Rectal smooth muscle tissue (tissue), 1 donor: ENCODE results near the gene CPN2.

ENCODE experiments used
- H3K27ac ChIP-seq: one replicate; pipeline ENCODE4 v1.7.0; 2013; ENCODE audit warnings: low read depth, low read length, inconsistent platforms
- H3K27me3 ChIP-seq: one replicate; pipeline ENCODE4 v1.7.0; 2013; ENCODE audit warnings: low read length; ENCODE audit not compliant: control insufficient read depth, insufficient read depth
- H3K36me3 ChIP-seq: one replicate; pipeline ENCODE4 v1.7.0; 2013; ENCODE audit warnings: low read length; ENCODE audit not compliant: control insufficient read depth, insufficient read depth
- H3K4me1 ChIP-seq: one replicate; pipeline ENCODE4 v1.7.0; 2013; ENCODE audit warnings: low read length; ENCODE audit not compliant: control insufficient read depth, insufficient read depth
- H3K4me3 ChIP-seq: one replicate; pipeline ENCODE4 v1.7.0; 2013; ENCODE audit warnings: low read length
- H3K9ac ChIP-seq: one replicate; pipeline ENCODE4 v1.7.0; 2013; ENCODE audit warnings: low read length

CPN2 gene

GRCh38 chr3:194387926-194388418 is 36.8 kb upstream of the CPN2 start:
- Histone ChIP-seq H3K27ac (no peak overlapping the region), H3K9ac (no peak overlapping the region), H3K4me1 (no peaks in the 10 kb centered on the region), H3K4me3 (no peak overlapping the region), H3K27me3 (no peaks in the 10 kb centered on the region), H3K36me3 (no peaks in the 10 kb centered on the region)

- H3K9ac ChIP-seq = no peak overlapping the region
- H3K27ac ChIP-seq = no peak overlapping the region
- H3K4me3 ChIP-seq = no peak overlapping the region
- H3K27me3 ChIP-seq = no peaks in the 10 kb centered on the region
- no peaks in the 10 kb centered on the region for H3K4me1 ChIP-seq
- no peaks in the 10 kb centered on the region for H3K36me3 ChIP-seq
Observed at GRCh38 chr3:194387276-194387675, 36.1 kb upstream of the CPN2 start.

DNA sequence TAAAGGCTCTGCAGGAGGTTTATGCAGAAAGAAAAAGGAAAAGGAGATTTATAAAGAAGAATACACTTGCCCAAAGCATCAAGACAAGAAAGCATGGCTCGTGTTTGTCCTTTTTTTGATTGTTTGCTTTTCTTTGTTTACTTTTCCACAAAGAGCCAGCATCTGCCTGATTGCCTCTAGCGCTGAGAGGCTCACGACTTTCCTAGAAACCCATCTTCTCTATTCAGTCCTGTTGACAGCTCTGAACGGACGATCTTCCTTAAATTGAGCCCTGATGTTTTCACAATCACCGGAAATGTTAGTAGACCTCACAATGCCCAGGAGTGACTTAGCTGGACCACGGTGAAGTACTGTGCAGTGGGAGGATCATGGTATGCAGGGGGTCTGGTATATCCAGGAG is 35.5 kb upstream of the CPN2 start:
- H3K27ac ChIP-seq = no peak overlapping the region
- no peaks in the 10 kb centered on the region for H3K36me3 ChIP-seq
- no peaks in the 10 kb centered on the region for H3K4me1 ChIP-seq
- H3K9ac ChIP-seq = no peak overlapping the region
- no peaks in the 10 kb centered on the region for H3K27me3 ChIP-seq
- no peak overlapping the region for H3K4me3 ChIP-seq

GRCh38 chr3:194386066-194386465 is 34.9 kb upstream of the CPN2 start:
- no peak overlapping the region for H3K27ac ChIP-seq
- H3K9ac ChIP-seq = no peak overlapping the region
- H3K36me3 ChIP-seq = no peaks in the 10 kb centered on the region
- H3K4me3 ChIP-seq = no peak overlapping the region
- H3K27me3 ChIP-seq = no peaks in the 10 kb centered on the region
- H3K4me1 ChIP-seq = no peaks in the 10 kb centered on the region

- Histone ChIP-seq H3K4me1 (no peaks in the 10 kb centered on the region), H3K36me3 (no peaks in the 10 kb centered on the region), H3K27me3 (no peaks in the 10 kb centered on the region), H3K4me3 (no peak overlapping the region), H3K27ac (no peak overlapping the region), H3K9ac (no peak overlapping the region)
Observed at GRCh38 chr3:194384569-194385001, 33.5 kb upstream of the CPN2 start.

- Histone ChIP-seq H3K36me3 (no peaks in the 10 kb centered on the region), H3K27ac (no peak overlapping the region), H3K27me3 (no peaks in the 10 kb centered on the region), H3K9ac (no peak overlapping the region), H3K4me3 (no peak overlapping the region), H3K4me1 (no peaks in the 10 kb centered on the region)
Observed at GRCh38 chr3:194384156-194384555, 33.0 kb upstream of the CPN2 start.

GRCh38 chr3:194383276-194383940 is 32.3 kb upstream of the CPN2 start:
- Histone ChIP-seq H3K36me3 (no peaks in the 10 kb centered on the region), H3K27me3 (no peaks in the 10 kb centered on the region)

DNA sequence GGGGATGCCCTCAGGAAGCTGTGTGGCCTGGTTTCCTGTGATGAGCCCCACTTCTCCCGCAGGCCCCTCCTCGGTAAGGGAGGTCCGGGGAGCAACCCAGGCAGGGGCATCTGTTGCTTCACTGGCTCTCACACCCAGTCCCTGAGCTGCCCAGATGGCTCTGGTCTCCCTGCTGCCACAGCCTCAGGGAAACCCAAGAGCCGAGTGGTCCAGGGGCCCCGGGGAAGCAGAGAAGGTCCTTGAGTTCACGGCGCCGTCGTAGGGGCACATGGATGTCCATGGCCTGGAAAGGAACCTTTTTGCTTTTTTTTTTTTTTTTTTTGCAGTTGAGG is 31.7 kb upstream of the CPN2 start:
- Histone ChIP-seq H3K27me3 (no peaks in the 10 kb centered on the region), H3K36me3 (no peaks in the 10 kb centered on the region), H3K9ac (no peak overlapping the region), H3K27ac (no peak overlapping the region), H3K4me3 (no peak overlapping the region), H3K4me1 (no peaks in the 10 kb centered on the region)

More at GRCh38 chr3:194383276-194383940, 32.3 kb upstream of the CPN2 start:
- no peak overlapping the region for H3K4me3 ChIP-seq
- H3K4me1 ChIP-seq = no peaks in the 10 kb centered on the region
- no peak overlapping the region for H3K9ac ChIP-seq
- H3K27ac ChIP-seq = no peak overlapping the region

DNA sequence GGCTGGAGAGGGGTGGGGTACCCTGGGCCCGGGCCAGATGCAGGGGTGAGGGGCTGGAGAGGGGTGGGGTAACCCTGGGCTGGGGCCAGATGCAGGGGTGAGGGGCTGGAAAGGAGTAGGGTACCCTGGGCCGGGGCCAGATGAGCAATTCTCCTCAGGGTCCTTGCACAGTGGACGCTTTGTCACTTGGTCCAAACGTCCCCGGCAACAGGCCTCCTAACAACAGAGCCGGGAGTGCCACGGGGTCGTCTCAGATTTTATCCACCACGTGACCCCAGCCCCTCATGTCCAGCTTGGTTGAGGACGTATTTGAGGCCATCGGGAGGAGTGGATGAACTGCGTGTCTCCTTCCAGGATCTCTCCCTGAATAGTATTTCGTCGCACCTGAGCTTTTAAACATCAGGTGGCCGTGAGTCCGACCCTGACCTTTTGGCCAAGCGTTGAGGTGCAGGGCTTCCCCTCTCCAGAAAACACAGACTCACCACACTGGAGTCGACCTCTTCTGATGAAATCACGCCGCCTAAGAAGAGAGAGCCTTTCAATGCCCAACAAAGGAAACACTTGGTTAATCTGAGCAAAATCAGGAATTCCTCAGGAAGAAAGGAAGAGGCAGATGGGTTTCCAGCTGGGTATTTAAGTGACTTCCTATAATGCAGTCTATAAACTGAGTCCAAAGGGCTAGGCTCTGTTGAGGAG is 31.2 kb upstream of the CPN2 start:
- Histone ChIP-seq H3K36me3 (no peaks in the 10 kb centered on the region), H3K4me3 (no peak overlapping the region), H3K27ac (no peak overlapping the region), H3K4me1 (no peaks in the 10 kb centered on the region), H3K27me3 (no peaks in the 10 kb centered on the region), H3K9ac (no peak overlapping the region)

DNA sequence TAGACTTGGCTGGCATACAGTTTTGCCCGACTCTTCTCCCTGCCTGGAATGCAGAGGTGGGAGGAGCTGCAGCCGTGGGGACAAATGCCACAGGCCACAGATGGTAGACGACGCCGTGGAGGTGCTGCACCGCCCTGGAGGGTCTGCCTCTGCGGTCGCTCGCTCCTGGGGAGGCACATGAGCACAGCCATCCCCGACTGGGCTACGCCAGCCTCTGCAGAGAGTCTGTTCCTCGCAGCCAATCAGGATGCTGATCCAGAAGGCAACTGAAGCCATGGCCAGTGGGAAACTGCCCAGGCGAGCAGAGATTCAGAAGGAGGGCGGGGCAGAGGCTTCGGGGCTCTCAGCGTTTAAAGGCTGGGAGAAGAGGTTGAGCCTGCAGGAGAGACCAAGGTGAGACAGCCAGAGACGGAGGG is 30.3 kb upstream of the CPN2 start:
- no peak overlapping the region for H3K27ac ChIP-seq
- no peaks in the 10 kb centered on the region for H3K36me3 ChIP-seq
- H3K27me3 ChIP-seq = no peaks in the 10 kb centered on the region
- H3K4me1 ChIP-seq = no peaks in the 10 kb centered on the region
- no peak overlapping the region for H3K4me3 ChIP-seq
- H3K9ac ChIP-seq = no peak overlapping the region

GRCh38 chr3:194380326-194380725 is 29.2 kb upstream of the CPN2 start:
- Histone ChIP-seq H3K27me3 (no peaks in the 10 kb centered on the region), H3K36me3 (no peaks in the 10 kb centered on the region), H3K4me3 (no peak overlapping the region), H3K27ac (no peak overlapping the region), H3K9ac (no peak overlapping the region), H3K4me1 (no peaks in the 10 kb centered on the region)

- Histone ChIP-seq H3K27ac (no peak overlapping the region), H3K4me1 (no peaks in the 10 kb centered on the region), H3K27me3 (no peaks in the 10 kb centered on the region)
Observed at GRCh38 chr3:194379651-194380050, 28.5 kb upstream of the CPN2 start.

DNA sequence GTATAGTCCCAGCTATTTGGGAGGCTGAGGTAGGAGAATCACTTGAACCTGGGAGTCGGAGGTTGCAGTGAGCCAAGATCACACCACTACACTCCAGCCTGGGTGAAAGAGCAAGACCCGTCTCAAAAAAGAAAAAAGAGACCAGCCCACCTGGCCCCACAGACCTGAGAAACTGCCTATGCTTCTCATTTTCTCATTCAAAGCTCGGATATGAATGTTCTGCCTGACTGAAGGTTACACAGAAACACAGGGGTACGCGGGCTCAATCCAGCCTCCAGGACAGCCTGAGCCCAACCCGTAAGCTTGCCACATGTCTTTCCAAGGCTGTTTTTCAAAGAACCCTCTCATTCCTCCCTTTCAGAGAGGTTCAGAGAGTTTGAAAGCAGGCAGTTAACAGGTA is 28.1 kb upstream of the CPN2 start:
- no peaks in the 10 kb centered on the region for H3K4me1 ChIP-seq
- H3K27me3 ChIP-seq = no peaks in the 10 kb centered on the region

More at GRCh38 chr3:194379651-194380050, 28.5 kb upstream of the CPN2 start:
- Histone ChIP-seq H3K36me3 (no peaks in the 10 kb centered on the region), H3K9ac (no peak overlapping the region), H3K4me3 (no peak overlapping the region)

More for the DNA sequence above, 28.1 kb upstream of the CPN2 start:
- no peaks in the 10 kb centered on the region for H3K36me3 ChIP-seq
- H3K27ac ChIP-seq = no peak overlapping the region
- no peak overlapping the region for H3K9ac ChIP-seq
- H3K4me3 ChIP-seq = no peak overlapping the region
